K562 (cell line): ENCODE measurements around the gene C4orf46. TPM values are rescaled to one million over a fixed set of nuclear protein-coding genes. Genes with fewer than 3 reads are reported as not detected.

Experiments used
- CTCF ChIP-seq, 3 experiments: IDR thresholded peaks in 2 of 3; conservative IDR thresholded peaks in 1 of 3; 2 replicates each; pipeline ENCODE4 v1.5.1; 2011 to 2012; ENCODE audit warnings: low read length in 3 of 3, mild to moderate bottlenecking in 3 of 3, control low read depth in 2 of 3, improper control_type of control experiment in 1 of 3, inconsistent platforms in 1 of 3, low read depth in 1 of 3, mixed read lengths in 1 of 3, moderate library complexity in 1 of 3; ENCODE audit not compliant: insufficient read depth in 2 of 3
- E2F1 ChIP-seq: sonication (generic); formaldehyde crosslinking; IDR thresholded peaks from 2 replicates; pipeline ENCODE4 v1.8.1; 2023; ENCODE audit warnings: mild to moderate bottlenecking, missing genetic modification reagents, moderate library complexity
- POLR3A ChIP-seq: IDR thresholded peaks from 2 replicates; pipeline ENCODE4 v1.6.1; 2011; ENCODE audit warnings: borderline replicate concordance, mild to moderate bottlenecking, moderate library complexity; ENCODE audit not compliant: insufficient read length, insufficient read depth; ENCODE audit errors: extremely low read depth
- RAD21 ChIP-seq, 2 experiments: fragments of 250-450 bp in 1 of 2; fragments of 450-650 bp in 1 of 2; sonication (Bioruptor Pico) in 1 of 2; formaldehyde crosslinking in 1 of 2; IDR thresholded peaks in 1 of 2; conservative IDR thresholded peaks in 1 of 2; 2 replicates each; pipeline versions ENCODE4 v1.4.0 to v1.8.0; 2020 to 2022; ENCODE audit warnings: mild to moderate bottlenecking in 2 of 2, moderate library complexity in 1 of 2
- REST ChIP-seq, 2 experiments: fragments of 450-650 bp; formaldehyde crosslinking in 1 of 2; IDR thresholded peaks; 2 replicates each; pipeline versions ENCODE4 v1.4.0 to v1.6.1; 2014 to 2020; ENCODE audit warnings: mild to moderate bottlenecking in 2 of 2, borderline replicate concordance in 1 of 2, low read depth in 1 of 2
- SMC3 ChIP-seq: conservative IDR thresholded peaks from 2 replicates; pipeline ENCODE4 v1.6.1; 2011; ENCODE audit warnings: low read depth, low read length, improper control_type of control experiment; ENCODE audit not compliant: insufficient read depth
- STAT5B ChIP-seq: fragments of 250-450 bp; sonication (Bioruptor Pico); IDR thresholded peaks from 2 replicates; pipeline ENCODE4 v1.8.0; 2021; ENCODE audit warnings: mild to moderate bottlenecking, inconsistent platforms
- ZFP1 ChIP-seq: fragments of 450-650 bp; formaldehyde crosslinking; IDR thresholded peaks from 2 replicates; pipeline ENCODE4 v1.4.0; 2020; ENCODE audit warnings: mild to moderate bottlenecking, mixed read lengths
- polyA plus RNA-seq, 8 experiments: library from polyadenylated mRNA; depleted of rRNA in 4 of 8; stranded (reverse) in 5 of 8; unstranded in 3 of 8; fragments of >200 nt; fragmentation: Nextera tagmentation in 2 of 8; fragmentation: Illumina TruSeq in 1 of 8; extraction: Ambion mirVana in 2 of 8; extraction: Trizol in 1 of 8; gene quantifications; 2 replicates each; pipeline versions ENCODE4 v1.2.1 to v1.2.3, GENCODE V29; 2011 to 2014; ENCODE audit warnings: inconsistent platforms in 1 of 8, missing spikeins in 1 of 8
- total RNA-seq, 7 experiments: library from RNA; depleted of rRNA in 6 of 7; stranded (reverse); fragments of >200 nt in 6 of 7; fragmentation: Illumina TruSeq in 2 of 7; extraction: Trizol in 2 of 7; gene quantifications; 2 replicates each; pipeline versions ENCODE4 v1.2.1 to v1.2.3, GENCODE V29; 2011 to 2021; ENCODE audit warnings: low replicate concordance in 1 of 7

C4orf46 gene
- total and polyA plus RNA-seq, 9 of the 15 experiments (the other 6 are each of a cell fraction or from before 2014, with no cell fraction given), result 9.7 to 24.4 (median 17.0) TPM

GRCh38 chr4:158624889-158625478 is 46.7 kb downstream of the C4orf46 start (continued):
- TF ChIP-seq REST (IDR thresholded peaks at IDR 0.05; ENCODE audit: borderline replicate concordance), result peak; percentile 84; the same call in 1 of the 2 replicates
- TF ChIP-seq REST (CRISPR knock-in tag; IDR thresholded peaks at IDR 0.05; ENCODE audit: low read depth), result no peak
- no peak for TF ChIP-seq ZFP1
- peak; percentile 85 to 89 for TF ChIP-seq RAD21 (CRISPR knock-in tag; conservative IDR thresholded peaks at IDR 0.05 in 1 of 2, IDR thresholded peaks at IDR 0.05 in 1 of 2)
- TF ChIP-seq POLR3A, result no peak
- TF ChIP-seq STAT5B (CRISPR knock-in tag), result no peak
- peak; percentile 73; the same call in 1 of the 2 replicates for TF ChIP-seq SMC3
- peak; percentile 60 to 76 (median 62); a peak in 5 of 6 replicates for TF ChIP-seq CTCF (IDR thresholded peaks at IDR 0.05 in 2 of 3, conservative IDR thresholded peaks at IDR 0.05 in 1 of 3; ENCODE audit: insufficient read depth in 2 of 3, low read depth in 1 of 3, low read length in 3 of 3)
- no peak for TF ChIP-seq E2F1 (CRISPR knock-in tag)
- TF ChIP-seq, all 486 proteins: peak for 6
